ENCODE results near the gene ZNF133.

ZNF133 gene

GRCh38 chr20:18255526-18255925 lies 32.8 kb upstream of the ZNF133 start:
- no peak overlapping the region for H3K4me3 ChIP-seq (ENCODE audit: control insufficient read depth, low read depth, low read length)
- no peak for DNase-seq (ENCODE audit: low read depth)
- TF ChIP-seq CTCF (conservative IDR thresholded peaks at IDR 0.05; ENCODE audit: control insufficient read depth, insufficient read depth, low read depth, low read length) = no peak

- H3K4me3 ChIP-seq (ENCODE audit: control insufficient read depth, low read depth, low read length) = no peak overlapping the region
- DNase-seq (ENCODE audit: low read depth) = no peak
- no peak for TF ChIP-seq CTCF (conservative IDR thresholded peaks at IDR 0.05; ENCODE audit: control insufficient read depth, insufficient read depth, low read depth, low read length)
Measured at GRCh38 chr20:18256440-18257090, 31.8 kb upstream of the ZNF133 start.

- H3K4me3 ChIP-seq (ENCODE audit: control insufficient read depth, low read depth, low read length) = no peak overlapping the region
- no peak for DNase-seq (ENCODE audit: low read depth)
Measured at GRCh38 chr20:18258126-18258860, 30.0 kb upstream of the ZNF133 start.

GRCh38 chr20:18259730-18260129 lies 28.6 kb upstream of the ZNF133 start:
- no peak for TF ChIP-seq CTCF (conservative IDR thresholded peaks at IDR 0.05; ENCODE audit: control insufficient read depth, insufficient read depth, low read depth, low read length)
- H3K4me3 ChIP-seq (ENCODE audit: control insufficient read depth, low read depth, low read length) = no peak overlapping the region
- DNase-seq (ENCODE audit: low read depth) = no peak

More at GRCh38 chr20:18258126-18258860, 30.0 kb upstream of the ZNF133 start:
- peak; percentile 8 for TF ChIP-seq CTCF (conservative IDR thresholded peaks at IDR 0.05; ENCODE audit: control insufficient read depth, insufficient read depth, low read depth, low read length)

- no peak overlapping the region for H3K4me3 ChIP-seq (ENCODE audit: control insufficient read depth, low read depth, low read length)
- no peak for TF ChIP-seq CTCF (conservative IDR thresholded peaks at IDR 0.05; ENCODE audit: control insufficient read depth, insufficient read depth, low read depth, low read length)
- DNase-seq (ENCODE audit: low read depth) = peak; percentile 5
Measured at GRCh38 chr20:18263723-18264122, 24.6 kb upstream of the ZNF133 start.

- H3K4me3 ChIP-seq (ENCODE audit: control insufficient read depth, low read depth, low read length) = no peak overlapping the region
- TF ChIP-seq CTCF (conservative IDR thresholded peaks at IDR 0.05; ENCODE audit: control insufficient read depth, insufficient read depth, low read depth, low read length) = no peak
- no peak for DNase-seq (ENCODE audit: low read depth)
Measured at GRCh38 chr20:18265441-18265840, 22.9 kb upstream of the ZNF133 start.

All from fibroblast of mammary gland (primary cell).